ENCODE data around the gene PRR30.
"Not testable (repeated sequence)": the region's sequence is repeated elsewhere in the genome, so short reads cannot be mapped to it uniquely, and the experiment has no call there.

PRR30 gene

DNA sequence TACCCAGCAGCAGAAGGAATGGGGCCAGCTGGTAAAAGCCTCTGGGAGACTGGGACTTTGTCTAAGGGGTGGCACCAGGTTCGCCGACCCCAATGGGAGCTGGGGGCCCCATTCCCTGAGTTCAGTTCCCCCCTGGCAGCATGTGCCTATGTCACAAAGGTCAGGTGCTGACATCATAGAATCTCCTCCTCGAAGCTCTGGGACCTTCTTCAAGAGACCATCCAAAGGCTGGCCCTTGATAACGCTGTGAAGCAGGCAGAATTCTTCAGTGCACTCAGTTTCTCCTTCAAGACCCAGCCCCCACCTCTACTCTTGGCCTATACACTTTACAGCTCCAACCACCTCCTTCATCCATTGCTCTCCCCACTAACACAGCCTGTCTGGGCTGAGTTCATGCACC is at the start of gene PRR30:
TSS of gene PRR30 (minus strand) at position 101 of the 400 bp plus-strand sequence. CDS start 1,081 bp downstream, outside the sequence.
- DNase-seq: no peak

DNA sequence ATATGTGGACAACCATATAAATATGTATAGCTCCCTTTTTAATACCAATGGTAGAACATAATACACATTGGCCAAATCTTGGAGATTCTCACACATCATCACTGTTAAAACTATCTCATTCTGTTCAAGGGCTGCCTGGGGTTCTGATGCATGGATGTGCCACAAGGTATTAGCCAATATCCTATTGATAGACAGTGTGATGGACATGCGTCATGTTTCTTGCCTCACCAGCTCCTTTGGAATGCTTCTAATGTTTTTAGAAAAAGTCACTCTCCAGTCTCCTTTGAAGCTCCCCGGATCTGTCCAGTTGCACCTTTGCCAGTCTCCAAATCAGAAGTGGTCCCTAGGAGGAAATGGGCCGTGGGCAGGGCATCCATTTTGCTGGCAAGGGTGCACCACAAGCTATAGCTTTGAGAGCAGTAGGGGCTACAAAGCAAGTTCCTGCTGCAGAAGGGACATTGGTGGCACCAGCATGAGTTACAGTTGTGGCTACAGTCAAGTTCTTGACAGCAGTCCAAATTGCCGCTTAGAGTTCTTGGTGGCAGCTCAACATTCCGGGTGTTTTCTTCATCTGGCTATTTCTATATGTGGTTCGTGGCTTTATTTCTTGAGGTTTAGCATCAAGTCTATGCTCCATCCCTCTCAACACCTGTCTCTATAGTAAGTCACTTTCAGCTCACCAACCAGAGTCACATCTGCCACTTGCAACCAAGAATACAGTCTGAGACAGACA is 47.6 kb upstream of the PRR30 start:
- no peak for DNase-seq

DNA sequence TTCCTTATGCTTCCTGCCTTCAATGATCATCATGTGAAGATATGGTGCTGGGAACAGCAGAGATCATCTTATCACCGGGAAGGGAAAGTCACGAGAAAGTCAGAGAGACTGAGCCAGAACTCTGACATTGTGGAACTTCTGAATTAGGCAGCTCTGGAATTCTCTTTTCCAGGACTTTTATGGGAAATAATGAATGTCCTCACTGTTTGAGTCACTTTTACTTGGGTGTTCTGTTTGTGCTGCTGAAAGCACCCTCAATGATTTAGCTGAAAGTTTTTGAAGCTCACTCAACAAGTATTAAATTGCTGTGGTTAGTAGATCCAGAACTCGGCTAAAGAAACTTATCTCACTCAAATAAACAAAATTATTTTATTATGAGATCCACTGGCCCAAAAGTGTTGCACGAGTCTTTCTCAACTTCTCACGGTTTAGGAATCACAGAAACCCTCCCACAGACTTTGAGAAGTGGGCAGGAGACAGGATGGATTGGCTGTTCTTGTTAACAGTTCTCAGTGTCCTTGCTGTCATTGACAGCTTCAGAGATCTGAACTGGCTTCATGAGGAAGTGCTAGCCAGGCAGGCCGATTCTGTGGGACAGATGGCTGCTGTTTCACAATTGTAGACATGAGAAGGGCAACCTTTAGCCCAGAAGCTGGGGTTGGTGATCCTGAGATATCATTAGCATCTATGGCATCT is 46.3 kb upstream of the PRR30 start:
- DNase-seq: no peak

DNA sequence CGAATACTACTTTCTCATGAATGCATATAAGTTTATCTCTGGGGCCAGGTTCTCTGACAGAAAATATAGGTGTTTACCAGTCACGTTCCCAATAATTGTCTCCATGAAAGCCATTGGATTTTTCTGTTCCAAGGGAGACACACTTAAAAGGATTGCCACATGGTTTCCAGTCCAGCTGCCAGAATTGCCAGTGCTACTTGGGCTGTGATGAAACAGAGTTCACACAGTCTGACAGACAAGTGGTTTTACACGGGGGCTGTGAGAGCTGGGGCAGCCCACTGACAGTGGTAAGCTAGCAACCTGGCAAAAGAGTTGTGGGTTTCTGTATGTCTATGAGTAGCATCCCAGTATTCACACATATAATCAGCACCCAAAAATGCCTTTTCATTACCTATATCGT is 44.9 kb upstream of the PRR30 start:
- DNase-seq: no peak

DNA sequence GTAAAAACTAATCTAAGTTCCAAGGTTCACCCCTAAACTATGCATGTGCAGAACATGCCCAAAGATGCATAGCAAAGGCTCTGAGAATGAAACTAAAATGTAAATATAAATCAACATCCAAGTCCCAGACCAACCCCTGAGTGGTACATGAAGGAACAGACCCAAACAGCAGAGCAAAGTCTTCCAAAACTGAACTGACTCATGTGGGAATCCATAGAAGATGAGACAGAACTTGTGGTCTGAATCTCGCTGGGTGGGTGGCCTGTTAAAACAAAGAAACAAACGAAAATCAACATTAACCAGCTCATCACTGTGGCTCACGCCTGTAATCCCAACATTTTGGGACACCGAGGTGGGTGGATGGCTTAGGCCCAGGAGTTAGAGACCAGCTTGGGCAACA is 43.1 kb upstream of the PRR30 start:
- DNase-seq: no peak

DNA sequence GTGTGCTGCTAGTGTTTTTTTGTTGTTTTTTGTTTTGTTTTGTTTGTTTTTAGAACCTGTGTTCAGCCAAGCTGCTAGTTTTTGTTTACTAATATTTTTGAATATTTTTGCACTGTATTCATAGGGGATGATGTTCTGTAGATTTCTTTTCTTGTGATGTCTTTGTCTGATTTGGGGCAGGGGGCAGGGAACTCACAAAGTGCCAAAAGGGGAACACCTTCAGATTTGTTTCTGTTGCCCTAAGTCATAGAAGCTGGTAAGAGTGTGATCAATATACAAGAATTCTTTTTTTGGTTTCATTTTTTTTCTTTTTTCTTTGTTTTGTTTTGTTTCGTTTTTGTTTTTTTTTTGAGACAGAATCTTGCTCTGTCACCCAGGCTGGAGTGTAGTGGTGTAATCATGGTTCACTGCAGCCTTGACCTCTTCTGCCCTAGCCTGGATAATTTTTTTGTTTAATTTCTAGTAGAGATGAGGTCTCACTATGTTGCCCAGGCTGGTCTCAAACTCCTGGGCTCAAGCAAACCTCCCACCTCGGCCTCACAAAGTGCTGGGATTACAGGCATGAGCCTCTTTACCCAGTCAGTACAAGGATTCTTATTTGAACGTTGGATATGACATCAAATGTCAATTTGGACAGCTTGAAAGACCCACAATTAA is 40.3 kb upstream of the PRR30 start:
- no peak for DNase-seq

DNA sequence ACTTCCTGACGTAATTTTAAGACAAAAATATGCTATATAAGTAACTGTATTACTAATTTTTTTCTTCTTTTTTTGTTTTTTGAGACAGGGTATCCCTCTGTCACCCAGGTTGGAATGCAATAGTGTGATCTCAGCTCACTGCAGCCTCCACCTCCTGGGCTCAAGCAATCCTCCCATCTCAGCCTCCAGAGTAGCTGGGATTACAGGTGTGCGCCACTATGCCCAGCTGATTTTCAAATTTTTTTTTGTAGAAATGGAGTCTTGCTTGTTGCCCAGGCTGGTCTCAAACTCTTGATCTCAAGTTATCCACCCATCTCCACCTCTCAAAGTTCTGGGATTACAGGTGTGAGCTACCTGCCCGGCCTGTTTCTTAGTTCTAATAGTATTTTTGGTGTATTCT is 39.3 kb upstream of the PRR30 start:
- DNase-seq: no peak

DNA sequence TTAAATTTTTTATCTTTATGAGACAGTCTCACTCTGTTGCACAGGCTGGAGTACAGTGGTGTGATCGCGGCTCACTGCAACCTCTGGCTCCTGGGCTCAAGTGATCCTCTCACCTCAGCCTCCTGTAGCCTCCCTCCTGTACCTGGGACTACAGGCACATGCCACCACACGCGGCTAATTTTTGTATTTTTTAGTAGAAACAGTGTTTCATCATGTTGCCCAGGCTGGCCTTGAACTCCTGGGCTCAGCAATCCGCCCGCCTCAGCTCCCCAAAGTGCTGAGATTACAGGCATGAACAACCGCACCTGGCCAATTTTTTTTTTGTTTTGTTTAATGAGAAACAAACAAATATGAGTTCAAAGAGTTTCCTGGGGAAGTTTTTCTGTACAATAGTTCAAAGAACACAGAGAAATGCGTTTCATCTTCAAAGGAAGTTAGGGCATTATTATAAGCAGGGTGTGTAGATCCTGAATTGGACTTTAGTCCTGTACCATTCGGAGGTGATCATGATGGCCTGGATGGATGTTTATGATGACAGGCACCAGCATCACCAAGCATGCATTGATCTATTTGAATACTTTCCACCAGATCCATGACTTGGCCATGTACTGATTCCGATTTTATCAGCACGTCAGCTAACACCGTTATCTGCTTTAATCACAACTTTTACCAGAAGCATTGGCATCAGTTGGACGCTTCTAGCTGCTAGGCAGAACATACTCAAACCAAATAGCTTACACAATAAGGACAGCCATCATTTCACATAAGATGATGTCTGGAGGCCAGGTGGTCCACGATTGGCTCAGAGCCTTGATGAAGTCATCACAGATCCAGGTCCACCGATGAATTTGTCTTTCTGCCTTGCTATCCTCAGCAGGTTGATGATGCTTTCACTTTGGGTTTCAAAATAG is 38.5 kb upstream of the PRR30 start:
- no peak for DNase-seq

DNA sequence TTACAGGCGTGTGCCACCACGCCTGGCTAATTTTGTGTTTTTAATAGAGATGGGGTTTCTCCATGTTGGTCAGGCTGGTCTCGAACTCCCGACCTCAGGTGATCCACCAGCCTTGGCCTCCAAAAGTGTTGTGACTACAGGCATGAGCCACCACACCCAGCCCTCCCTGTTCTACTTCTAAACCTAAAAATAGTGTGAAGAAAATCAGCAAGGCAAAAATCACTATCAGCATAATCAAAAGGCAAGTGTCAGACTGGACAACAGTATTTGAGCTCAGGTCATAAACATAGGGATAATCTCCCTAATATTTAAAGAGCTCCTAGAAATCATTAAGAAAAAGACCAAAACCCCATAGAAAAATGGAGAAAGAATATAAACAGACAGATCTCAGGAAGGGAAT is 36.6 kb upstream of the PRR30 start:
- not testable (repeated sequence) for DNase-seq

DNA sequence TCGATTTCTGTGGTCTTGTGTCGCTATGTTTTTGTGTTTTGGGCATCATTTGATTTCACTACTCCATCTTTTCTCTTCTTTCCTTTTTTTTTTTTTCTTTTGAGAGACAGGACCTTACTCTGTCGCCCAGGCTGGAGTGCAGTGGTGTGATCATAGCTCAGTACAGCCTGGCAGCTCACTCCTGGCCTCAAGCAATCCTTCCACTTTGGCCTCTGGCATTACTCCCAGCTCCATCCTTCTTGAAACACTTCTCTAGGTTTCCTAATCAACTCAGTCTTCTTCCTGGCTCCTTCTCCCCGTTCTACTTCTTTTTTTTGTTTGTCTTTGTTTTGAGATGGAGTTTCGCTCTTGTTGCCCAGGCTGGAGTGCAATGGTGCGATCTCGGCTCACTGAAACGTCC is 36.1 kb upstream of the PRR30 start:
- no peak for DNase-seq

DNA sequence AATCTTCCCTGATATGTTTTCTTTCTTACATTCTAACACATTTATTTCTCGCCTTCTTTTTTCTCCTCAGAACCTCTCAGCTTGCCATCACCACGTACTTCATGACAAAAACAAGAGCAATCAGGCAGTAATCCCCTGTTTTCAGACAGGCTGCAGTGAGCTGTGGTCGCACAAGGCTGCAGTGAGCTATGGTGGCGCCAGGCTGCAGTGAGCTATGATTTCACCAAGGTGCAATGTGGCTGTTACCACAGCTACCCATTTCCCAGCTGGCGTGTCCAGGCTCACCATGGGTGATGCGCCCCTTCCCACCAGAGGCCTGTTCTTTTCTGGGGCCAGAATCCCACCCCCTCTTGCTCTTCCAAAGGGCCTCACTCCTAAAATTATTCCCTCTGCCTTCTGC is 35.4 kb upstream of the PRR30 start:
- no peak for DNase-seq

DNA sequence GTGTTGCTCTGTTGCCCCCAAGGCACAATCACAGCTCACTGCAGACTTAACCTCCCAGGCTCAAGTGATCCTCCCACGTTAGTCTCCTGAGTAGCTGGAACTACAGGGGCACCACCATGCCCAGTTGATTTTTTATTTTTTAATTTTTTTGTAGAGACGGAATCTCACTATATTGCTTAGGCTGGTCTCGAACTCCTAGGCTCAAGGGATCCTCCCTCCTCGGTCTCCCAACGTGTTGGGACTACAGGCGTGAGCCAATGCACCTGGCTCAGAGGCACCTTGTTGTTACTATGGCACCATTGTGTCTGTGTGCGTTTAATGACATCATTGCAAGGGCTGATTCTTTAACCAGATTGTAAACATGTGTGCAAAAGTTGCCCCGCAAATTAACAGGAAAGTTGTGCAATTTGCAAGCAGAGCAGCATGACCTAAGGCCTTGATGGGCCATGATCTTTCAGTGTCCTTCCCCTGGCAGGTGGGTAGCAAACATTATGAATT is 32.2 kb upstream of the PRR30 start:
- no peak for DNase-seq

DNA sequence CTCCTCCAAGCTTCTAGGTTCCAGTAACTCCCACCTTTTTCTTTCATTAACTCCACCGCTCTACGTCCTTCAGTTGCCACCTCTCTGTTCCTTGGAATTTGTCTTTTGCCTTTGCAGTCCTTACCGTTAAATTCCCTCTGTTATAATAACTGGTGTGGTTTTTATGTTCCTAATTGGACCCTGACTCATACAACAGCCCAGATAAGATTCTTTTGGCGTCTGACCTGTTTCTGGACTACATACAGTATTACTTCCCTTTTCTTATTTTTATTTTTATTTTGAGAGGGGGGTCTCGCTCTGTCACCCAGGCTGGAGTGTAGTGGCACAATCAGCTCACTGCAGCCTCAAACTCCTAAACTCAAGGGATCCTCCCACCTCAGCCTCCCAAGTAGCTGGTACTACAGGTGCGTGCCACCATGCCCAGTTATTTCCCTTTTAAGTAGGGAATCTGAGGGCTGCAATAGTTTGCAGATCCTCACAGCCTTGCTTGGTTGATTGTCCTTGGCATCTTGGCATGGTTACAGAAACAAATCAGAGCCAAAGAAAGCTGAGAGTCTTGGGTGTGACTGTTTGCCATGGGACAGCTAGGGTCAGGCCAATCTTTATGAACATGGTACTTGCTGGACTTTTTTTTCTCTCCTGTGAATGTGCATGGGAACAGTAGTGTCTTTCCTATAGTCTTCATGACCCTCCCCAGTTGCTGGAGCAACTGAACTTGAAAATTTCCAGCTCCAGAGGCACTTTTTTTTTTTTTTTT is 31.5 kb upstream of the PRR30 start:
- DNase-seq: no peak

DNA sequence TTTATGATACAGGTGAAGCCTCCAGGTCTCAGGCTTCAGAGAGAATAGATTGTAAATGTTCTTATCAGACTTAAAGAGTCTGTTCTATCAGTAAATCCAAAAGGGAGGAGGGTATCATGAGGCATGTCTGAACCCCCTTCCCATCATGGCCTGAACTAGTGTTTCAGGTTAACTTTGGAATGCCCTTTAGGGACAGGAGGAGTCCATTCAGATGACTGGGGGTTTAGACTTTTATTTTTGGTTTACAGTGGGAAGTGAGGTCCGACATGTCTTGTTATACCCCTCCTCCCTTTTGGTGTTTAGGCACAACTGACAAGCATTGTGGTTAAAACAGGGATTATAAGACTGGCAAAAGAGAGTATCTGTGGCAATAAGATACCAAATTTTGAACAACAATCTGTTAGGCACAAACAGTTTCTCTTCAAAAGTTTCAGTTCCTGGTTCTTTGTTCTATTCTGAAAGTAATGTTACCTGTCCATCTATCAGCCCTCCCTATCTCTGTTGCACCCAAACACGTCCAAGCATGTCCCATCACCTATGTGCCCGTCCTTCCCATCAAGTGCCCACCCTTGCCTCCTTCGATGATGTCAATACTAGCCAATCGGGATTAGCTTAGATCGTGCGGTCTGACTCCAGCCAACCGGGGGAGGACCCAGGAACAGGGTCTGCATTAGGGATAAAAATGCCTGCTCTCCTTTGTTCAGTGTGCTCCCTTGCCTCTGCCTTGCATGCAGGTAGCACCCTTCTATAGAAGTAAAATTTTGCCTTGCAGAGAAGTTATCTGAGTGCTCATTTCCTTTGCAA is 26.0 kb upstream of the PRR30 start:
- no peak for DNase-seq

DNA sequence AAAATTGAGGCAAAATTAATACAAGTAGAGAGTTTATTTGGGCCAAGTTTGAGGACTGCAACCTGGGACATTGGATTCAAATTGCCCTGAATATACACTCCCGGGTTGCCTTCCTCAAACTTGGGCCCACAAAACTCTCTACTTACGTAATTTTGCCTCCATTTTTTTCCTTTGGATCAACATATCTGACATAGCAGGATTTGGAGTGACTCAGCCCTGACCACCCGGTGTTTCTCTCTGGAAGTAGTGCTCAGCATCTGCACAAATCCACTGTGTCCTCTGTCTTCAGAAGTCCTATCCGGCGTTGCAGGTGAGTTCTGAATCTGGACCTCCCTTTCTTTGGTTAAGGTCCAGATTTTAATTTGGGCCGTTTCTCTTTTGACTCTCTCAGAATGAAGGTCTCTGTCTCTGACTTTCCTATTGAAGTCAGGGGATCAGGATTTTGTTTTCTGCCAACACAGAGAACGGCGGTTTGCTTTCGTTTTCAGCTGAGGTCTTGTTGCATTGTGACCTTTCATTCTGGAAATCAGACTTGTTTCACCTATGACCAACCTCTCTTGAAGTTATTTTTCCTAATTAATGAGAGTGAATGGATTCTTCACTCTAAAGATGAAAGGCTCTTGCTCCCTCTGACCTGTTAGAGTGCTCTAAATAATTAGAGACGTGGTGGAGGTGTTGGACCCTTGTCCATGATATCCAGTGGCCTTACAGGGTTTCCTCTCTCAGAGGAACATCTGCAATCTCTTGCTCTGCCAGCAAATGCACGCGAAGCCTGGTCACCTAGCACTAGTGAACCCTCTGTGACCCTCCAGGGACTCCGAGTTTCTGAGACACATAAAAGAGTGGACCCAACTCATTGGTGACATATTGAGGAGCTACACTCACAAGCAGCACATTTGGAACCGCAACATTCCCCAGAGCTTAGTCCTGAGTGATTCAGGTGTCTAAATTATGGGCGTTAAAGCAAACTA is 23.2 kb upstream of the PRR30 start:
- no peak for DNase-seq

DNA sequence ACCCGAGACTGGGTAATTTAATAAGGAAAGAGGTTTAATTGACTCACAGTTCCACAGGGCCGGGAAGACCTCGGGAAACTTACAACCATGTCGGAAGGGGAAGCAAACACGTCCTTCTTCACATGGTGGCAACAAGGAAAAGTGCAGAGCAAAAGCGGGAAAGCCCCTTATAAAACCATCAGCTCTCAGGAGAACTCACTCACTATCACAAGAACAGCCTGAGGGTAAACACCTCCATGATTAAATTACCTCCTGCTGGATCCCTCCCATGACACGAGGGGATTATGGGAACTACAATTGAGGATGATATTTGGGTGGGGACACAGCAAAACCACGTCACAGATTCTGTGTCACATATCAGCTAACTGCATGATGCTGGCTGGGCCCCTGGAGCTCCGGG is 21.0 kb upstream of the PRR30 start:
- no peak for DNase-seq

DNA sequence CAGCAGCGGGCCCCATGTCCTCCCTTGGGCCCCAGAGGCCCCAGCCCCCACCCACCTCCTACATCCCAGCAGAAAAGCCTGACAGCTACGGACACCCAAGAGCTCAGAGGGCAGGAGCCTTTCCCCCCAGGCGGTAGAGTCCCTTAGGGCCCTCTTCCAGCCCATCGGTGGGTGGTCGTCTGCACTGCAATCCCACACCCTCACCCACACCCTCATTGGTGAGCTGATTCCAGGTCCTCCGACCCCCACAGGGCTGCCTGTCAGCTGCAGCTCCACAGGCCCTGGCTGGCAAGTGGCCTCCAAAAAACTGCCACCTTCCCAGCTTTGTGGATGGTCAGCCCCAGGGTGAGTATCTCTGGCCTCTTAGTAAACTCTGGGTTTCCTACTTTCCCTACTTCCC is 20.1 kb upstream of the PRR30 start:
- no peak for DNase-seq

DNA sequence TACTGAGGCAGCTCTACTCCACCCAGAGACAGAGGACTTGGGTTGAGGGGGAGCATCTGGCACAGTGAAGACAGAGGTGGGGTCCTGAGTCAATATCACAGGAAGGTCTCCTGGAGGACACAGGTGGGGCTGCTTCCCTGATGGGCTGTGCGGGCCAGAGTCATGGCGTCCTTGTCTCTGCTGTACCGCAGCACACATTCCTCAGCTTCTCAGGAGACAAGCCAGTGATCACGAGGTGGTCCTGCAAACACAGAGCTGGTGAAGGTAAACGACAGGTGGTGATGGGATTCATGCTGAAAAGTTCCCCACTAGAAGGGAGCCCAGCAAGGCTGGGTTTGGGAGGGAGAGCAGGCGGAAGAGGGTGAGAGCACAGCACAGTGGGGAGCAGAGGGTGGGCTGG is 19.3 kb upstream of the PRR30 start:
- no peak for DNase-seq

DNA sequence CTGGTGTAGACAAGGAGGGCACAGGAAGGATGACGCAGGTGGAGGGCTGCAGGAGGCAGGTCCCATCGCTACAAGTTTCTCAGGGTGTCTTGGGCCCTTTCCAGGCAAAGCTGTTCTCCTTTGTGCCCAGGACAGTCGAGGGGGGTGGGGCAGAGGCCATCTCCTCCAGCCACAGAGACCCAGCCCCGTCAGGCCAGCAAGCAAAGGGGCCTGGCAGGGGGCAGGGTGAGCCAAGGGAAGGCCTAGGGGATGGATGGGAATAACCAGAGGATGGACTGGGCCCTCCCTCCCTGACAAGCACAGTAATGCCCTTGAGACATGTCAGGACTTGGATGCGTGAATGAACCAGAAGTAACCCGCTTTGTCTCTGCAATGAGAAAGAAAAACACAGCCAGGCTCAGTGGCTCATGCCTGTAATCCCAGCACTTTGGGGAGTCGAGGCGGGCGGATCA is 15.9 kb upstream of the PRR30 start:
- DNase-seq: no peak

DNA sequence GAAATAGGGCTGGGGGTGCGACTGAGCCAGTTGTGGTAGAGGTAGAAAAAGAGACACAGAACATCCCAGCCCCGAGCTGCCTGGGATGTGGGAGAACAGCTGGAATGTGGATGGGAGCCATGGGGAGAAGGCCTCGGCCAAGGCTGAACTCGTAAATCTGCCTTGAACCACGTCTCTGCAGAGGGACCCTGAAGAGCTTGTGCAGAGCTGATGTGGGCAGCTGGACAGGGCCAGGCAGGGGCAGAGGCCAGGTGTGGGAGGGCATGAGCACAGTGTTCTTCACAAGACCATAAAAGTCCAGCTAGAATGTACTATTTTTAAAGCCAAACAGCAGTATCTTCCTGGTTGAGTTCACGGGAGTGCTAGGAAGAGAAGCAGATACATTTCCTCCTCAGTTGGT is 15.3 kb upstream of the PRR30 start:
- no peak for DNase-seq

Data from hematopoietic multipotent progenitor cell treated with erythropoietin and hydrocortisone succinate and interleukin-3 and kit ligand, for 8 days (in vitro differentiated cells).